Esophagus muscularis mucosa (tissue), 3 donors: Measurements from ENCODE around the gene LAMA3.

Experiments
- CTCF ChIP-seq, 3 experiments: fragments of 200-600 bp in 2 of 3; fragments of 450-650 bp in 1 of 3; sonication (generic) in 2 of 3; IDR thresholded peaks; one replicate each; pipeline ENCODE4 v1.5.1; 2017 to 2019; ENCODE audit warnings: antibody characterized with exemption in 3 of 3, mild to moderate bottlenecking in 2 of 3, moderate library complexity in 1 of 3
- POLR2AphosphoS5 ChIP-seq, 2 donors: sonication (generic); formaldehyde crosslinking; IDR thresholded peaks; one replicate each; pipeline ENCODE4 v1.6.1; 2017; ENCODE audit warnings: antibody characterized with exemption in 2 of 2

DNA sequence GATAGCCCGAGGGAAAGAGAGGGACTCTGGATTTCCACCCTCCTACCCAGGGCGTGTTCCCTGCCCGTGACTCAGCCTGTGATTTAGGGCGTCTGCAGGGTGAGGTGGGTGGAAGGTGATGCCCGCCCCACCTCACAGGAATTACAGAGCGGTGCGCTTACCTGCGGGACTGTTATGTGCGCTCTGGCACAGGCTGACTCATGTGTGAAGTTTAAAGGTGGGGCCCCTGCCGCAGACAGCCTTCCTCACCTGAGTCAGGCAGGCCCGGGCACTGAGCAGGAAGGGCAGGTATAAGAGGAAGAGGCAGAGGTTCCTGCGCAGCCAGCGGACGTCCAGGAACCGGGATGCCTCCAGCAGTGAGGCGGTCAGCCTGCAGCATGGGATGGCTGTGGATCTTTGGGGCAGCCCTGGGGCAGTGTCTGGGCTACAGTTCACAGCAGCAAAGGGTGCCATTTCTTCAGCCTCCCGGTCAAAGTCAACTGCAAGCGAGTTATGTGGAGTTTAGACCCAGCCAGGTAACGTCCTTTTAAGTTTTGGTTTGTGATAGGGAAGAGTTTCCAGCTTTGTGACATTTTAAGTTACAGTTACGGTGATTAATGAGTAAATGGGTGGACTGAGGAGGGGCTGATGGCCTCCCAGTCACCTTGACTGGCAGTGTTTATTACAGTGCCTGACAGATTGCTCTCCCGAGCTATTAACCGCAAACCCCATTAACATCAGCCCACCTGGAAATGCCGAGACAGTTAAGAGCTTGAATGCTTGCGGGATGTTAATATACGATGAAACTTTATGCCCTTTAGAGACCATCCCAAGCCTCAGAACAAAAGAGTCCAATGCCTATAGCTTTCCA lies 183.7 kb downstream of the LAMA3 start:
- no peak for TF ChIP-seq CTCF (IDR thresholded peaks at IDR 0.05)
- no peak for TF ChIP-seq POLR2AphosphoS5 (IDR thresholded peaks at IDR 0.05)
